ENCODE results near the gene RALBP1. TPM values are rescaled to one million over a fixed set of nuclear protein-coding genes. Genes with fewer than 3 reads are reported as not detected.

RALBP1 gene
- total and polyA plus RNA-seq, 9 of the 15 experiments (the other 6 are each of a cell fraction or from before 2014, with no cell fraction given): 10.9 to 70.0 (median 61.3) TPM

- Histone ChIP-seq H2AFZ (ENCODE audit: low read depth, low read length) (no peak overlapping the region), H3K9ac (ENCODE audit: insufficient read depth in 1 of 2, low read depth in 2 of 2, low read length in 2 of 2) (no peak overlapping the region), H3K27ac (ENCODE audit: extremely low read depth, low read depth, low read length) (no peak overlapping the region), H3K4me2 (ENCODE audit: insufficient read depth, low read length) (no peak overlapping the region), H3K4me3 (no peak overlapping the region), H3K9me3 (replicated peaks; ENCODE audit: control insufficient read depth, insufficient read depth, low read depth, low read length) (no peaks in the 10 kb centered on the region), H3K79me2 (ENCODE audit: control insufficient read depth, insufficient read depth, low read length) (no peaks in the 10 kb centered on the region), H3K27me3 (ENCODE audit: control insufficient read depth in 2 of 2, insufficient read depth in 2 of 2, low read length in 2 of 2) (no peaks in the 10 kb centered on the region), H3K36me3 (ENCODE audit: control insufficient read depth, insufficient read depth, low read length) (peaks cover 55% of the 10 kb centered on the region; the same call in 2 of the 3 replicates), H3K4me1 (replicated peaks in 1 of 2; ENCODE audit: control insufficient read depth in 2 of 2, insufficient read depth in 2 of 2, low read length in 2 of 2) (peaks cover 0 to 2% of the 10 kb centered on the region in 2 experiments; a peak in 1 of 5 replicates), H3K9me1 (ENCODE audit: control insufficient read depth, insufficient read depth, low read length) (no peaks in the 10 kb centered on the region), H4K20me1 (replicated peaks; ENCODE audit: control insufficient read depth, insufficient read depth, low read length) (no peaks in the 10 kb centered on the region)
- in situ Hi-C loops (cut with MboI) (no loop called here), intact Hi-C loops (cut with micrococcal nuclease) (no loop called here)
- no TSS peak for BruUV-seq (replicated peaks)
- WGBS (ENCODE audit: insufficient coverage, low coverage, missing lambda C conversion rate): 85% methylated on average over 6 of the region's 6 CpGs
- ChIA-PET CTCF (ENCODE audit: low intra/inter-chr PET ratio) (no interaction called here), POLR2A (interaction anchor here (0.6 to 1.0 kb wide), 4 partner anchors 9 to 23 kb away, joined by 3 to 4 read pairs (median 3); no protein-coding TSS in a partner anchor)
- ATAC-seq (no peak), FAIRE-seq (no peak), DNase-seq (ENCODE audit: extremely low read depth in 1 of 4, low spot score in 3 of 4) (no peak)
- TF ChIP-seq CEBPB (tag; IDR thresholded peaks at IDR 0.05) (no peak), DLX4 (CRISPR knock-in tag; IDR thresholded peaks at IDR 0.05) (no peak), BRF2 (IDR thresholded peaks at IDR 0.05; ENCODE audit: borderline replicate concordance, insufficient read depth, insufficient read length) (no peak), SETDB1 (IDR thresholded peaks at IDR 0.05; ENCODE audit: low read length) (no peak)
These were observed 62.4 kb downstream of the RALBP1 start for GRCh38 chr18:9537677-9538076.

Data from K562 (cell line).